ENCODE data around the gene ZNF564. TPM values are rescaled to one million over a fixed set of nuclear protein-coding genes. Genes with fewer than 3 reads are reported as not detected.

ZNF564 gene
- total and polyA plus RNA-seq, 10 of the 15 experiments (the other 5 are each of a cell fraction or from before 2014, with no cell fraction given), result 1.5 to 8.9 (median 5.4) TPM

DNA sequence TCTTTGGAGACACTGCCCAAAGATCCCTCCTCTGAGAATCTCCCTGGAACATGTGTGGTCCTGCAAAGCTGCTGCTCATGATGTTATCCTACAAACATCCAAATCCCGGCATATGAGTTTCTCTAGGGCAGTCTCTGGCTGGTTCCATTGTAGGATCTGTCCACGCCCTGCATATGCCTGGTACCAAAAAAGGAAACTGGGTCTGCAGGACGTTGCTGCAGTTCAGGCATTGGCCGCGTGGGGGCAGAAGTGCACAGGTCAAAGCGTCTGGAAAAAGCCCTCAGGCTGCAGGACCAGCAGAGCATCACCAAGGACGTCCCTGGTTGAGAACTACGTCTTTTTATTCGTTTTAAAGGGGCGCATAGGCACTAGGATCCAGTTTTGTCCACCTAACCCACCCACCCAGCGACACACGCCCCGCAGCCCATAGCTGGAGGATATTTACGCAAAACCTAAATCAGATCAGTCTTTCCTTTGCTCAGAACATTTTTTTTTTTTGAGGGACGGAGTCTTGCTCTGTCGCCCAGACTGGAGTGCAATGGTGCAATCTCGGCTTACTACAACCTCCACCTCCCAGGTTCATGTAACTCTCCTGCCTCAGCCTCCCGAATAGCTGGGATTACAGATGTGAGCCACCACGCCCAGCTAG, 12.9 kb upstream of the ZNF564 start:
- H3K4me2 ChIP-seq (ENCODE audit: control insufficient read depth, insufficient read depth), result no peak overlapping the region
- DNase-seq (ENCODE audit: low read depth, low spot score), result peak; percentile 65
- in situ Hi-C loops (cut with MboI), result loop anchor here (5.0 kb wide), 1 partner anchor 108 kb away; no protein-coding TSS in a partner anchor
- no peaks in the 10 kb centered on the region for H4K20me1 ChIP-seq (ENCODE audit: control insufficient read depth, insufficient read depth)
- no peak overlapping the region for H3K27ac ChIP-seq (ENCODE audit: control insufficient read depth, insufficient read depth)
- H3K9me3 ChIP-seq (replicated peaks; ENCODE audit: control insufficient read depth, insufficient read depth, low read length), result no peaks in the 10 kb centered on the region
- intact Hi-C loops (cut with micrococcal nuclease; ENCODE audit: unreplicated experiment), result loop anchor here (1.0 to 5.0 kb wide), 4 partner anchors 76 to 193 kb away; no protein-coding TSS in a partner anchor
- BruUV-seq (replicated peaks), result no TSS peak
- POLR2A ChIA-PET, result interaction anchor here (1.1 kb wide), 1 partner anchor 12 kb away, joined by 3 read pairs; no protein-coding TSS in a partner anchor
- peak; percentile 98 for FAIRE-seq
- SMC1A ChIA-PET (ENCODE audit: uncharacterized antibody, unreplicated experiment), result interaction anchor here (0.7 to 1.7 kb wide), 5 partner anchors 48 to 109 kb away, joined by 3 to 6 read pairs (median 3); partner anchors contain the start of genes MAN2B1 and WDR83
- H3K4me1 ChIP-seq (ENCODE audit: control insufficient read depth, insufficient read depth, low read length), result no peaks in the 10 kb centered on the region
- H3K4me3 ChIP-seq, result no peak overlapping the region
- peak overlapping the region; percentile 74 for H2AFZ ChIP-seq (ENCODE audit: control insufficient read depth, low read depth, low read length)
- peak; percentile 95 for ATAC-seq
- no peaks in the 10 kb centered on the region for H3K27me3 ChIP-seq (replicated peaks in 1 of 2; ENCODE audit: control insufficient read depth in 2 of 2, insufficient read depth in 2 of 2, low read length in 1 of 2)
- 22% methylated on average over 19 of the region's 19 CpGs for WGBS (ENCODE audit: insufficient coverage, insufficient replicate concordance, low lambda C conversion rate, missing lambda C conversion rate)
- no peaks in the 10 kb centered on the region for H3K79me2 ChIP-seq (ENCODE audit: control insufficient read depth, insufficient read depth, low read length)
- CTCF ChIA-PET, result interaction anchor here (0.7 to 2.8 kb wide), 15 partner anchors 9 to 504 kb away, joined by 3 to 16 read pairs (median 4); partner anchors contain the start of genes MAN2B1 and WDR83
- no peak overlapping the region for H3K9ac ChIP-seq (ENCODE audit: control insufficient read depth, insufficient read depth, low read length)
- RAD21 ChIA-PET (ENCODE audit: unreplicated experiment), result interaction anchor here (0.6 to 1.7 kb wide), 2 partner anchors 102 to 108 kb away, joined by 3 to 9 read pairs; partner anchors contain the start of genes MAN2B1 and WDR83
- no peaks in the 10 kb centered on the region for H3K36me3 ChIP-seq (ENCODE audit: control insufficient read depth in 2 of 2, insufficient read depth in 2 of 2, low read length in 1 of 2)
- TF ChIP-seq FOS (IDR thresholded peaks at IDR 0.05; ENCODE audit: borderline replicate concordance, extremely low read depth, insufficient read length) (no peak), EED (IDR thresholded peaks at IDR 0.05; ENCODE audit: low read depth) (no peak), DPF2 (IDR thresholded peaks at IDR 0.05) (no peak), RAD51 (IDR thresholded peaks at IDR 0.05) (no peak), RB1 (IDR thresholded peaks at IDR 0.05; ENCODE audit: borderline replicate concordance) (no peak), HCFC1 (IDR thresholded peaks at IDR 0.05; ENCODE audit: low read length) (no peak), RFX5 (IDR thresholded peaks at IDR 0.05; ENCODE audit: low read depth, low read length) (no peak), CBX3 (IDR thresholded peaks at IDR 0.05; ENCODE audit: borderline replicate concordance, low read depth) (no peak), POLR2A (IDR thresholded peaks at IDR 0.05; ENCODE audit: low read depth, low read length) (no peak), JUND (IDR thresholded peaks at IDR 0.05; ENCODE audit: low read depth, low read length) (no peak), CHD2 (IDR thresholded peaks at IDR 0.05; ENCODE audit: borderline replicate concordance, low read depth, low read length) (no peak), TCF3 (IDR thresholded peaks at IDR 0.05; ENCODE audit: borderline replicate concordance, insufficient read depth, low read depth, low read length) (no peak), ATF2 (IDR thresholded peaks at IDR 0.05; ENCODE audit: low read length) (no peak), STAT1 (conservative IDR thresholded peaks at IDR 0.05) (no peak), RELB (IDR thresholded peaks at IDR 0.05; ENCODE audit: low read depth) (no peak), BMI1 (IDR thresholded peaks at IDR 0.05; ENCODE audit: borderline replicate concordance) (no peak)
- TF ChIP-seq, protein P1, sequence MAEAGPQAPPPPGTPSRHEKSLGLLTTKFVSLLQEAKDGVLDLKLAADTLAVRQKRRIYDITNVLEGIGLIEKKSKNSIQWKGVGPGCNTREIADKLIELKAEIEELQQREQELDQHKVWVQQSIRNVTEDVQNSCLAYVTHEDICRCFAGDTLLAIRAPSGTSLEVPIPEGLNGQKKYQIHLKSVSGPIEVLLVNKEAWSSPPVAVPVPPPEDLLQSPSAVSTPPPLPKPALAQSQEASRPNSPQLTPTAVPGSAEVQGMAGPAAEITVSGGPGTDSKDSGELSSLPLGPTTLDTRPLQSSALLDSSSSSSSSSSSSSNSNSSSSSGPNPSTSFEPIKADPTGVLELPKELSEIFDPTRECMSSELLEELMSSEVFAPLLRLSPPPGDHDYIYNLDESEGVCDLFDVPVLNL (IDR thresholded peaks at IDR 0.05; ENCODE audit: low read depth, low read length), result no peak
- TF ChIP-seq, protein P2, sequence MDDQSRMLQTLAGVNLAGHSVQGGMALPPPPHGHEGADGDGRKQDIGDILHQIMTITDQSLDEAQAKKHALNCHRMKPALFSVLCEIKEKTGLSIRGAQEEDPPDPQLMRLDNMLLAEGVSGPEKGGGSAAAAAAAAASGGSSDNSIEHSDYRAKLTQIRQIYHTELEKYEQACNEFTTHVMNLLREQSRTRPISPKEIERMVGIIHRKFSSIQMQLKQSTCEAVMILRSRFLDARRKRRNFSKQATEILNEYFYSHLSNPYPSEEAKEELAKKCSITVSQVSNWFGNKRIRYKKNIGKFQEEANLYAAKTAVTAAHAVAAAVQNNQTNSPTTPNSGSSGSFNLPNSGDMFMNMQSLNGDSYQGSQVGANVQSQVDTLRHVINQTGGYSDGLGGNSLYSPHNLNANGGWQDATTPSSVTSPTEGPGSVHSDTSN (IDR thresholded peaks at IDR 0.05; ENCODE audit: insufficient replicate concordance, low read depth, low read length), result no peak

Measured in GM12878 (cell line).